ENCODE data around the gene CARMIL3.

Gene CARMIL3

GRCh38 chr14:24113801-24114531 lies 62.2 kb downstream of the CARMIL3 start:
- H3K4me3 ChIP-seq (ENCODE audit: low read depth, low read length), result peak overlapping the region; percentile 85
- TF ChIP-seq CTCF (conservative IDR thresholded peaks at IDR 0.05; ENCODE audit: low read depth, low read length), result no peak
- peak; percentile 82 for DNase-seq (ENCODE audit: low read depth)

- peak; percentile 100 for DNase-seq (ENCODE audit: low read depth)
- peak within 1 kb of the TSS; percentile 91 for H3K4me3 ChIP-seq (ENCODE audit: low read depth, low read length)
- TF ChIP-seq CTCF (conservative IDR thresholded peaks at IDR 0.05; ENCODE audit: low read depth, low read length), result no peak
Measured at GRCh38 chr14:24114532-24115421, 63.0 kb downstream of the CARMIL3 start, which contains the start of the genes DCAF11 and NRL. Gene DCAF11 (plus strand): TSS chr14:24114777. CDS start chr14:24115595, 818 bp downstream. Gene NRL (minus strand): TSS chr14:24114949. CDS start chr14:24082848, 32,101 bp downstream.

GRCh38 chr14:24115422-24116127 lies 63.8 kb downstream of the CARMIL3 start:
- peak; percentile 16 for DNase-seq (ENCODE audit: low read depth)
- no peak for TF ChIP-seq CTCF (conservative IDR thresholded peaks at IDR 0.05; ENCODE audit: low read depth, low read length)
- peak overlapping the region; percentile 91 for H3K4me3 ChIP-seq (ENCODE audit: low read depth, low read length)

- TF ChIP-seq CTCF (conservative IDR thresholded peaks at IDR 0.05; ENCODE audit: low read depth, low read length), result no peak
- no peak overlapping the region for H3K4me3 ChIP-seq (ENCODE audit: low read depth, low read length)
- peak; percentile 48 for DNase-seq (ENCODE audit: low read depth)
Measured at GRCh38 chr14:24116128-24116814, 64.5 kb downstream of the CARMIL3 start.

- DNase-seq (ENCODE audit: low read depth), result no peak
- no peak for TF ChIP-seq CTCF (conservative IDR thresholded peaks at IDR 0.05; ENCODE audit: low read depth, low read length)
Measured at GRCh38 chr14:24117179-24117578, 65.4 kb downstream of the CARMIL3 start.

More at GRCh38 chr14:24117179-24117578, 65.4 kb downstream of the CARMIL3 start:
- no peak overlapping the region for H3K4me3 ChIP-seq (ENCODE audit: low read depth, low read length)

Measured in choroid plexus epithelial cell (primary cell).